ENCODE measurements around the gene DACH1. TPM values are rescaled to one million over a fixed set of nuclear protein-coding genes. Genes with fewer than 3 reads are reported as not detected.

The DACH1 gene
- total and polyA plus RNA-seq, 12 donors: 3.6 to 20.0 (median 8.8) TPM

- Histone ChIP-seq H3K4me3 (no peak overlapping the region), H3K9me3 (replicated peaks in 1 of 3) (no peaks in the 10 kb centered on the region), H3K36me3 (replicated peaks in 1 of 2) (no peaks in the 10 kb centered on the region), H3K4me1 (replicated peaks in 1 of 2) (no peaks in the 10 kb centered on the region), H3K27me3 (no peaks in the 10 kb centered on the region), H3K27ac (no peak overlapping the region)
- 95 to 100% (median 95%) methylated on average over 1 of the region's 1 CpG for WGBS, 4 donors
- DNase-seq: no peak
- intact Hi-C loops (cut with DNase I): no loop called here
- TF ChIP-seq POLR2A (IDR thresholded peaks at IDR 0.05) (no peak), CTCF (IDR thresholded peaks at IDR 0.05) (no peak)
Observed at GRCh38 chr13:71695662-71696061, 171.3 kb downstream of the DACH1 start.

- no peaks in the 10 kb centered on the region for H3K36me3 ChIP-seq (replicated peaks in 1 of 2)
- no peaks in the 10 kb centered on the region for H3K4me1 ChIP-seq (replicated peaks in 1 of 2)
- TF ChIP-seq POLR2A (IDR thresholded peaks at IDR 0.05): no peak
- no peak for TF ChIP-seq CTCF (IDR thresholded peaks at IDR 0.05)
- DNase-seq: no peak
- no peaks in the 10 kb centered on the region for H3K9me3 ChIP-seq (replicated peaks in 1 of 3)
- intact Hi-C loops (cut with DNase I): no loop called here
- H3K27ac ChIP-seq: no peak overlapping the region
- H3K4me3 ChIP-seq: no peak overlapping the region
- WGBS, 4 donors: 77 to 86% (median 82%) methylated on average over 3 of the region's 3 CpGs
- no peaks in the 10 kb centered on the region for H3K27me3 ChIP-seq
Observed at GRCh38 chr13:71685072-71685471, 181.9 kb downstream of the DACH1 start.

- Histone ChIP-seq H3K4me3 (no peak overlapping the region), H3K27me3 (no peaks in the 10 kb centered on the region), H3K36me3 (replicated peaks in 1 of 2) (no peaks in the 10 kb centered on the region), H3K9me3 (replicated peaks in 1 of 3) (no peaks in the 10 kb centered on the region), H3K4me1 (replicated peaks in 1 of 2) (no peaks in the 10 kb centered on the region), H3K27ac (no peak overlapping the region)
- intact Hi-C loops (cut with DNase I): no loop called here
- DNase-seq: no peak
- TF ChIP-seq POLR2A (IDR thresholded peaks at IDR 0.05) (no peak), CTCF (IDR thresholded peaks at IDR 0.05) (no peak)
- WGBS, 4 donors: 84 to 87% (median 86%) methylated on average over 6 of the region's 6 CpGs
Observed at GRCh38 chr13:71681901-71682613, 184.9 kb downstream of the DACH1 start.

GRCh38 chr13:71677124-71677523, 189.9 kb downstream of the DACH1 start:
- DNase-seq: no peak
- no peaks in the 10 kb centered on the region for H3K27me3 ChIP-seq
- no peak overlapping the region for H3K4me3 ChIP-seq
- H3K4me1 ChIP-seq (replicated peaks in 1 of 2): no peaks in the 10 kb centered on the region
- 85 to 92% (median 86%) methylated on average over 2 of the region's 2 CpGs for WGBS, 4 donors
- H3K36me3 ChIP-seq (replicated peaks in 1 of 2): no peaks in the 10 kb centered on the region
- intact Hi-C loops (cut with DNase I): no loop called here
- no peak for TF ChIP-seq POLR2A (IDR thresholded peaks at IDR 0.05)
- TF ChIP-seq CTCF (IDR thresholded peaks at IDR 0.05): no peak
- H3K27ac ChIP-seq: no peak overlapping the region
- no peaks in the 10 kb centered on the region for H3K9me3 ChIP-seq (replicated peaks in 1 of 3)
